ENCODE results near the gene PRDX2.
A peak's percentile ranks its signal among the peaks of the same experiment; 100 is the strongest.

GRCh38 chr19:12757544-12758274 lies 43.9 kb downstream of the PRDX2 start:
- peak; percentile 57 for TF ChIP-seq CTCF (conservative IDR thresholded peaks at IDR 0.05; ENCODE audit: low read length)
- no peak for TF ChIP-seq EZH2phosphoT487 (IDR thresholded peaks at IDR 0.05; ENCODE audit: borderline replicate concordance)
